SHP77 treated with DMSO at 0.1 percent for 48 hours (cell line): ENCODE results near the gene SPSB2.
"Not testable (repeated sequence)": the region's sequence is repeated elsewhere in the genome, so short reads cannot be mapped to it uniquely, and the experiment has no call there.

Experiments
- DNase-seq: peaks from one replicate; lab custom pipeline; 2025; lab: John Stamatoyannopoulos, UW

Gene SPSB2, protein sequence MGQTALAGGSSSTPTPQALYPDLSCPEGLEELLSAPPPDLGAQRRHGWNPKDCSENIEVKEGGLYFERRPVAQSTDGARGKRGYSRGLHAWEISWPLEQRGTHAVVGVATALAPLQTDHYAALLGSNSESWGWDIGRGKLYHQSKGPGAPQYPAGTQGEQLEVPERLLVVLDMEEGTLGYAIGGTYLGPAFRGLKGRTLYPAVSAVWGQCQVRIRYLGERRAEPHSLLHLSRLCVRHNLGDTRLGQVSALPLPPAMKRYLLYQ

GRCh38 chr12:6873094-6874014 lies at the start of gene SPSB2:
Gene SPSB2, minus strand, starts transcription at chr12:6873303. Its CDS starts 402 bp downstream, at chr12:6872901.
- DNase-seq: peak; percentile 55

- DNase-seq: no peak
Observed at GRCh38 chr12:6921996-6922946, 49.2 kb upstream of the SPSB2 start.

GRCh38 chr12:6921539-6921938 lies 48.4 kb upstream of the SPSB2 start:
- no peak for DNase-seq

- DNase-seq: no peak
Observed at GRCh38 chr12:6919588-6919987, 46.5 kb upstream of the SPSB2 start.

GRCh38 chr12:6917491-6918231 lies 44.6 kb upstream of the SPSB2 start:
- no peak for DNase-seq

GRCh38 chr12:6916426-6917200 lies 43.5 kb upstream of the SPSB2 start:
- DNase-seq: no peak

- DNase-seq: no peak
Observed at GRCh38 chr12:6915789-6916285, 42.7 kb upstream of the SPSB2 start.

GRCh38 chr12:6914947-6915788 lies 42.1 kb upstream of the SPSB2 start:
- DNase-seq: no peak

DNA sequence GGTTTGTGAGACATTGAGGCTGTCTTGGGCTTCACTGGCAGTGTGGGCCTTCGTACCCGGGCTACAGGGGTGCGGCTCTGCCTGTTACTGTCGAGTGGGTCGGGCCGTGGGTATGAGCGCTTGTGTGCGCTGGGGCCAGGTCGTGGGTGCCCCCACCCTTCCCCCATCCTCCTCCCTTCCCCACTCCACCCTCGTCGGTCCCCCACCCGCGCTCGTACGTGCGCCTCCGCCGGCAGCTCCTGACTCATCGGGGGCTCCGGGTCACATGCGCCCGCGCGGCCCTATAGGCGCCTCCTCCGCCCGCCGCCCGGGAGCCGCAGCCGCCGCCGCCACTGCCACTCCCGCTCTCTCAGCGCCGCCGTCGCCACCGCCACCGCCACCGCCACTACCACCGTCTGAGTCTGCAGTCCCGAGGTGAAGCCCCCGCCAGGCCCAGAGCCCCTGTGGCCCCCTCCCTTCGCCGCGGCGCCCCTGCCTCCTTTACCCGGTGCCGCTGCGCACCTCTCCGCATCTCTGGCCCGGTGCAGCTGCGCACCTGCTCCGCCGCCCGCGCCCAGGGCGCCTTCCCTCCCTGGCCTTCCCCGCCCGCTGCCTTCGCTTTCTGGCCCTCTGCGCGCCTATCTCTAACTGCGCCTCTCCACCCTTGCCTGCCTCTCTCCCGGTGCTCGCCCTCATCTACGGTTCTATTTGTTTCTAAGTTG lies 41.3 kb upstream of the SPSB2 start, which contains the start of gene ENO2:
Gene ENO2, plus strand, starts transcription at position 335 of the 701 bp plus-strand sequence. CDS start 1,253 bp downstream, outside the sequence.
- DNase-seq: no peak

GRCh38 chr12:6912164-6912935 lies 39.2 kb upstream of the SPSB2 start:
- DNase-seq: no peak

GRCh38 chr12:6909421-6910145 lies 36.5 kb upstream of the SPSB2 start:
- no peak for DNase-seq

DNA sequence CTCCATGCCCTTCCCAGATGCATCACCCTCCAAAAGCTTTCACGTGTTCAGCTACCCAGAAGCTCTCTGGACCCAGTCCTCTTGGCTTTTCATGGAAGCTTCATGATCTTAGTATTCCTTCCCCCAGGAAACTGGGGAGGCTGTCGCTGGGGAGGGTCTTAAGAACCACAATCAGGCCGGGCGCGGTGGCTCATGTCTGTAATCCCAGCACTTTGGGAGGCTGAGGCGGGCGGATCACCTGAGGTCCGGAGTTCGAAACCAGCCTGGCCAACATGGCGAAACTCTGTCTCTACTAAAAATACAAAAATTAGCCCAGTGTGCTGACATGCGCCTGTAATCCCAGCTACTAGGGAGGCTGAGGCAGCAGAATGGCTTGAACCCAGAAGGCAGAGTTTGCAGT lies 35.0 kb upstream of the SPSB2 start:
- not testable (repeated sequence) for DNase-seq

GRCh38 chr12:6905414-6906040 lies 32.4 kb upstream of the SPSB2 start:
- DNase-seq: no peak

DNA sequence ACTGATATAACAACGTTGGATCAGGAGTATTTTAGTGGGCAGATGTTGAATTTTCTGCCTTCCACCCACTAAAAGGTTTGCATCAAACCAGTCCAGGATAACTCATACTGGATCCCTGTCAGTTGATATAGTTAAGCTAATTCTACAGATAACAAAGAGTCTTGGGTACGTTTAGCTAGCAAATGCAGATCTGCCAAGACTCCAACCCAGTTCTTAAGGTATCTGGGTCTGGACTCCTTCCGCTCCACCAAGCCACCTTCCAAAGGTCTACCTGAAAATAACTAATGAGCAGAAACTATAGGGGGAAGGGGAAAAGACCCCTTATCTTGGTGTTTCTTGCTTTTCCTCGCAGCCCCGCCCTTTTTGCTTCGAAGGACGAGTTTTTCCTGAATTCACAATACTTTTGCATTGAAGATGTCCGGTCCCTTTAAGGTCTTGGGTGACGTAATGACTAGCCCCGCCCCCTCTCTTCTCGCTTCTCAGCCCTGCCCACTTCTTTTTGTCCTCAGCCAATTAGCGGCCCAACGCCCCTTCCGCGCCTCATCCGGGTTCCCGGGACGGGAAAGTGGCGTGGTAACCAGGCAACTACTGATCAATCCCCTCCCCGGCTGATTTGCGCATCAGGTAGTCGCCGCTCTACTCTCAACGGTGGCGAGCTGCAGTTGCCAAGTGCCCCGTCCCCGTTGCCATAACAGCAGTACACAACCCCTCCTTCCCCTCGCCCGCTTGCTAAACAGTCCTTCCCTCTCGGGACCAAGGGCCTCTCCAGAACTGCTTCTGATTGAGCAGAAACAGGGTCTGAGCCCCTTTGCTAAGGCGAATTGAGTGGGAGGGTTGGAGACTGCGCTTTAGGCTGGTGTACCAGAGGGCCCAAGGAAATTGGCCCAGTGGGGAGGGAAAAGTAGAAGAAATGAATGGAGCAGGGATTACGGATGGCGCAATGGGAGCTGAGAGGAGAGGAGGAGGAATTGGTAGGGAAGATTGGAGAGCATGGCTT lies 31.5 kb upstream of the SPSB2 start, which contains the start of gene LRRC23:
Gene LRRC23, plus strand, starts transcription at position 543 of the 997 bp plus-strand sequence. CDS start 812 bp downstream, outside the sequence.
- peak; percentile 49 for DNase-seq

DNA sequence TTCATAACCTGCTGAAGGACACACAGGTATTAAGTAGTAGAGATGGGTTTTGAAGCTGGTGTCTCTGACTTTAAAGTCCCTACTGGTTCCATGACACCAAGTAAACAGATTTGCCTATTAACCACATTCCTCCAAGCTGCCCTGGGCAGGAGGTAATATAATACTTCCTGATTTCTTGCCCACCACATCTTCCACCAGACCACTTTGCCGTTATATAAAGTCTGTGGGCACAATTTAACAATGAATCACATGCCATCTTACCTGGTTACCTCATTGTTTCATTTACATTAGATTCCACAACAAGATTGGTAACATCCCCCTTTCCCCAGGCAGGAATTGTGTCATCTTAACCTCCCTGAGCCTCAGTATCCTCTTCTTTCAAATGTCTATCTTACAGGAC lies 30.6 kb upstream of the SPSB2 start:
- no peak for DNase-seq
